ENCODE data around the gene UBE2M.

UBE2M gene

GRCh38 chr19:58548859-58549663 is 9.3 kb downstream of the UBE2M start:
- TF ChIP-seq CTCF (conservative IDR thresholded peaks at IDR 0.05; ENCODE audit: control insufficient read depth, insufficient read depth, low read depth, low read length), result no peak
- no peak overlapping the region for H3K4me3 ChIP-seq (ENCODE audit: control insufficient read depth, low read depth, low read length)
- no peak for DNase-seq (ENCODE audit: low read depth)

GRCh38 chr19:58547323-58548312 is 10.8 kb downstream of the UBE2M start:
- no peak for TF ChIP-seq CTCF (conservative IDR thresholded peaks at IDR 0.05; ENCODE audit: control insufficient read depth, insufficient read depth, low read depth, low read length)
- no peak for DNase-seq (ENCODE audit: low read depth)
- no peak overlapping the region for H3K4me3 ChIP-seq (ENCODE audit: control insufficient read depth, low read depth, low read length)

- peak overlapping the region; percentile 74 for H3K4me3 ChIP-seq (ENCODE audit: control insufficient read depth, low read depth, low read length)
- DNase-seq (ENCODE audit: low read depth), result no peak
- no peak for TF ChIP-seq CTCF (conservative IDR thresholded peaks at IDR 0.05; ENCODE audit: control insufficient read depth, insufficient read depth, low read depth, low read length)
Observed at GRCh38 chr19:58546019-58546530, 12.3 kb downstream of the UBE2M start.

- TF ChIP-seq CTCF (conservative IDR thresholded peaks at IDR 0.05; ENCODE audit: control insufficient read depth, insufficient read depth, low read depth, low read length), result no peak
- H3K4me3 ChIP-seq (ENCODE audit: control insufficient read depth, low read depth, low read length), result peak overlapping the region; percentile 74
- DNase-seq (ENCODE audit: low read depth), result no peak
Observed at GRCh38 chr19:58545286-58546018, 13.0 kb downstream of the UBE2M start.

GRCh38 chr19:58544591-58545285 is 13.7 kb downstream of the UBE2M start:
- DNase-seq (ENCODE audit: low read depth), result peak; percentile 41
- peak overlapping the region; percentile 74 for H3K4me3 ChIP-seq (ENCODE audit: control insufficient read depth, low read depth, low read length)
- TF ChIP-seq CTCF (conservative IDR thresholded peaks at IDR 0.05; ENCODE audit: control insufficient read depth, insufficient read depth, low read depth, low read length), result no peak
